ENCODE data around the gene RNPEPL1.

- TF ChIP-seq POLR2A (IDR thresholded peaks at IDR 0.05) (no peak), EP300 (IDR thresholded peaks at IDR 0.05) (no peak)
Observed at GRCh38 chr2:240551288-240551687, 17.0 kb upstream of the RNPEPL1 start.
